RWPE1 (cell line): ENCODE measurements around the gene OR9G4.

Source experiments
- CTCF ChIA-PET: fragments of 350-600 bp; sonication (Branson Sonifier 250); formaldehyde crosslinking; extraction: SDS; loops from one replicate; lab custom pipeline; 2021; lab: Yijun Ruan, JAX
- POLR2A ChIA-PET: fragments of 400-600 bp; formaldehyde crosslinking; extraction: SDS; loops from one replicate; lab custom pipeline; 2020; ENCODE audit warnings: antibody characterized with exemption; ENCODE audit not compliant: low non-redundant PET; lab: Yijun Ruan, JAX
- DNase-seq: peaks from one replicate; pipeline ENCODE4 v3.0.0; 2012; ENCODE audit warnings: low spot score
- H3K27ac ChIP-seq: fragments of 450-650 bp; 2 replicates; pipeline ENCODE4 v1.5.1; 2017
- TF ChIP-seq, protein P1 (sequence below): fragments of 450-650 bp; conservative IDR thresholded peaks from 2 replicates; pipeline ENCODE4 v1.5.1; 2017; ENCODE audit warnings: low read depth, mild to moderate bottlenecking

The OR9G4 gene

GRCh38 chr11:56750190-56750589 is 1.7 kb upstream of the OR9G4 start:
- ChIA-PET CTCF (no interaction called here), POLR2A (no interaction called here)
- TF ChIP-seq, protein P1, sequence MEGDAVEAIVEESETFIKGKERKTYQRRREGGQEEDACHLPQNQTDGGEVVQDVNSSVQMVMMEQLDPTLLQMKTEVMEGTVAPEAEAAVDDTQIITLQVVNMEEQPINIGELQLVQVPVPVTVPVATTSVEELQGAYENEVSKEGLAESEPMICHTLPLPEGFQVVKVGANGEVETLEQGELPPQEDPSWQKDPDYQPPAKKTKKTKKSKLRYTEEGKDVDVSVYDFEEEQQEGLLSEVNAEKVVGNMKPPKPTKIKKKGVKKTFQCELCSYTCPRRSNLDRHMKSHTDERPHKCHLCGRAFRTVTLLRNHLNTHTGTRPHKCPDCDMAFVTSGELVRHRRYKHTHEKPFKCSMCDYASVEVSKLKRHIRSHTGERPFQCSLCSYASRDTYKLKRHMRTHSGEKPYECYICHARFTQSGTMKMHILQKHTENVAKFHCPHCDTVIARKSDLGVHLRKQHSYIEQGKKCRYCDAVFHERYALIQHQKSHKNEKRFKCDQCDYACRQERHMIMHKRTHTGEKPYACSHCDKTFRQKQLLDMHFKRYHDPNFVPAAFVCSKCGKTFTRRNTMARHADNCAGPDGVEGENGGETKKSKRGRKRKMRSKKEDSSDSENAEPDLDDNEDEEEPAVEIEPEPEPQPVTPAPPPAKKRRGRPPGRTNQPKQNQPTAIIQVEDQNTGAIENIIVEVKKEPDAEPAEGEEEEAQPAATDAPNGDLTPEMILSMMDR = no peak
- H3K27ac ChIP-seq = no peak overlapping the region
- no peak for DNase-seq

DNA sequence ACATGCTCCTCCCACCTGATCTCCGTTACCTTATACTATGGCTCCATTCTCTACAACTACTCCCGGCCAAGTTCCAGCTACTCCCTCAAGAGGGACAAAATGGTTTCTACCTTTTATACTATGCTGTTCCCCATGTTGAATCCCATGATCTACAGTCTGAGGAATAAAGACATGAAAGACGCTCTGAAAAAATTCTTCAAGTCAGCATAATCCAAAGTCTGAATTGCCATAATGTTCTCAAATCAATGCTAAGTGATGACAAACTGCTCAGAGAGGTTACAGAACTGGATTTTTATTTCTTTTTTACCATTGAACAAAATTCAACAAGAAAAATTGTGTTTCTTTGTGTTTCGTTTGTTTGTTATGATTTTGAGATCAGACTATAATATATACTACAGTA is 7.6 kb downstream of the OR9G4 start:
- no peak for DNase-seq
- TF ChIP-seq, protein P1 = no peak
- ChIA-PET CTCF (no interaction called here), POLR2A (no interaction called here)
- no peak overlapping the region for H3K27ac ChIP-seq

GRCh38 chr11:56740107-56740506 is 8.4 kb downstream of the OR9G4 start:
- no peak overlapping the region for H3K27ac ChIP-seq
- TF ChIP-seq, protein P1 = no peak
- ChIA-PET CTCF (no interaction called here), POLR2A (no interaction called here)
- no peak for DNase-seq

- ChIA-PET CTCF (no interaction called here), POLR2A (no interaction called here)
Measured at GRCh38 chr11:56720513-56720912, 28.0 kb downstream of the OR9G4 start.

GRCh38 chr11:56716379-56716854 is 32.1 kb downstream of the OR9G4 start:
- TF ChIP-seq, protein P1 = no peak
- ChIA-PET POLR2A (no interaction called here), CTCF (interaction anchor here (0.6 kb wide), 1 partner anchor 234 kb away, joined by 5 read pairs; no protein-coding TSS in a partner anchor)
- peak; percentile 7 for DNase-seq
- H3K27ac ChIP-seq = no peak overlapping the region

More at GRCh38 chr11:56720513-56720912, 28.0 kb downstream of the OR9G4 start:
- TF ChIP-seq, protein P1 = no peak
- no peak for DNase-seq
- no peak overlapping the region for H3K27ac ChIP-seq

- ChIA-PET CTCF (no interaction called here), POLR2A (no interaction called here)
- TF ChIP-seq, protein P1 = no peak
- DNase-seq = no peak
- no peak overlapping the region for H3K27ac ChIP-seq
Measured at GRCh38 chr11:56714206-56714605, 34.3 kb downstream of the OR9G4 start.
